GM19397 (cell line): ENCODE results near the gene VTA1.
"Not testable (repeated sequence)": the region's sequence is repeated elsewhere in the genome, so short reads cannot be mapped to it uniquely, and the experiment has no call there.

Source experiments
- ATAC-seq: cut with Tn5 transposase; IDR thresholded peaks from one replicate; pipeline ENCODE4 v1.9.1; 2021; ENCODE audit warnings: mild to moderate bottlenecking, moderate library complexity; ENCODE audit not compliant: unreplicated experiment

Gene VTA1

DNA sequence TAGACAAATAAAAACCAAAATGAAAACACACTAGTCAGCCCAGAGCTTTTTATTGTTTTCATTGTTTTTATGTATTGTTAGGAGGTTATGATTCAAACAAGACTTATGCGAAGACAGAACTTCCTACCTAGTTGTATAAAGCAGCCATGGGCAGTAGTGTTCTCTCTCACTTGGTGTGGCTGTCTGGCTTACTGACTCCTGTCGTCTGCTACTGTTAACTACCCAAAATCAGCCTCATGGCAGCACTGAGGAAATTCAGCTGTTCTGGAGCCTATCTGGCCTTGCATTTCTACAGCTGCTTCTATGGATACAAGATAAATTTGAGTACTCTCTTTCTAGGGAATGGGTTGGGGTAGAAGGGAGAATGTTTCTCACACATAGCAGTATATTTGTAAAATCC lies 20.4 kb downstream of the VTA1 start:
- no peak for ATAC-seq

DNA sequence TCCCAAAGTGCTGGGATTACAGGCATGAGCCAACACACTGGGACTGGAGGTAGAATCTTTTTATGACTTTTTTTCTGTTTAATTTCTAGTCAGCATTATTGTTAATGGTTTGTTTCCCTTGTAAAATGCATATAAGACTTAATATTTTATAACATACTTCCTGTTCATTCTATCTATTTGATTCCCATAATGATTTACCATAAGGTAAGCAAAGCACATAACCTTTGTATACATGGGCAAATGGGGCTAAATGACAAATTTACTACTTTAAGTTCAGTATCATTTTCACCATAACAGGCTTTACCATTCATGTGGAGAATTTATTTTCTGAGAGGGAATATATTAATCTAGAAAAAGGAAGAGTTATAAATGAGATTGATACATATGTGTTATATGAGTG lies 24.3 kb downstream of the VTA1 start:
- ATAC-seq = no peak

DNA sequence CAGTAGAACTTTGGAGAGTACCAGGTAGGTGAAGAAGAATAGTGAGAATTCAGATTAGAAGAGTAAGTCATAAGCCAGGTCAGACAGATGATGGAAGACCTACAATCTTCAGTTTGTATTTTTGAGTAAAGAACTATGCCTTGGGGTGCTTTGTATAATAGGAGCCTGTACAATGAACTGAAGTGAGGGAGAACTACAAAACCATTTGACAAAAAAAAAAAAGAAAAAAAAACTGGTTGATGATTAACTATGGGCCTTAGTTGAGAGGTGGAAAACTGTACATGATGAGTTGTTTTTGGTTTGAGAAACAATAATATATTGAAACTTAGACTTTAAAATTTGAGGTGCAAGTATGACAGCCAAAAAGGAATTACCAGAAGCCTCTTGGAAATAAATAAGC lies 25.7 kb downstream of the VTA1 start:
- no peak for ATAC-seq

DNA sequence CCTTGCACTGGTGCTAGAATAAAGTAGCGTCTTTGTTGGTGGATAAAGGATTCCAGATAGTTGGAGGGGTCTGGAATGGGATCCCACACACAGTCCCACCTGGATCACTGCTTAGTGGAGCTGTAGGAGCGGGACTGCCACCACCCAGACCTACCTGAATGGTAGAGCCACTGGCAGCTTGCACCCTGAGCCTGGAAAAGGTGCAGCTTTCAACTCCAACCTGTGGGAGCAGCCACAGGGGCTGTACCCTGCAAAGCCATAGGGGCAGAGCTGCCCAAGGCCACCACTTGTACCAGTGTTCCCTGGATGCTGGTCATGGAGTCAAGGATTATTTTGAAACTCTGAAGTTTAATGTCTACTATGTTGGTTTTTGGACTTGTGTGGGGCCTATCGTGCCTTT lies 26.9 kb downstream of the VTA1 start:
- ATAC-seq = no peak

DNA sequence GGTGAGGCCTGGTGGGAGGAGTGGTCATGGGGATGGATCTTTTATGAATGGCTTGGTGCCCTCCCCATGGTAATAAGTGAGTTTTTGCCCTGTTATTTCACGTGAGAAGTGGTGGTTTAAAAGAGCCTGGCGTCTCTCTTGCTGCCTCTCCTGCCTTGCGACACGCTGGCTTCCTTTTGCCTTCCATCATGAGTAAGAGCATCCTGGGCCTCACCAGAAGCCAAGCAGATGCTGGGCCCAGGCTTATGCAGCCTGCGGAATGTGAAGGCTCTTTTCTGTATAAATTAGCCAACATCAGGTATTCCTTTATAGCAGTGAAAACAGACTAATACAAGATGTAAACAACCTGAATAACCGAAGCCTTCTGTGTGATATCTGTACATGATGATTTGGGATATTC lies 27.6 kb downstream of the VTA1 start:
- ATAC-seq = no peak

DNA sequence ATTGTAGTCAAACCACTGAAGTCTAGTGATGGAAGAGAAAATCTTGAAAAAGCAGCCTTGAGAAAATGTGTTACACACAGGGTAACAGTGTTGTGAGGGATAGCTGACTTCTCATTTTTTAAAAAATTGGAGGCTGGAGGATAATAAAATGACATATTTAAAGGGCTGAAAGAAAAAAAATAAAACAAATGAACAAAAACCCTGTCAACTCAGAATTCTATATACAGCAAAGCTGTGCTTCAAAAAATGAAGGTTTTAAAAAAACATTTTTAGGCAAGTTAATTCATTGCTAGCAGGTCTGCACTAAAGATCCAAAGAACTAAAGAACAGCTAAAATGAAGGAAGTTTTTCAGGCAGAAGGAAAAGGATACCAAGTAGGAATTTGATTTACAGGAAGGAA lies 31.1 kb downstream of the VTA1 start:
- no peak for ATAC-seq

DNA sequence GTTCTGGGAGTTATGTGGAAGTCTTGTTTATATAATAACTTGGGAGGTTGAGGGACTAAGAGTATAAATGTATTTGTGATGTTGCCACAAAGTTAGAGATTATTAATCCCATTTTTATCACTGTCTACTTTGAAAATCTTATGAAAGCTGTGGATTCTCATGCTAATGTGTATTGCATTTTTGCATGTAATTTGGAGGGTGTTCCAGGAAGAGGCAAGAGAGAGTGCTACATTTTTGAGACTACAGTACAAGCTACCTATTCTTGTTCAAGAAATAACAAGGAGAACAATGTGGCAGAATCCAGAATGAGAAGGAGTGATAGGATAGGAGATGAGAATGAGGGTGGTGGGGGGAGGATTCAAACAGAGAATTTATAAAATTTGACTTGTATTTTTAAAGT lies 34.9 kb downstream of the VTA1 start:
- no peak for ATAC-seq

DNA sequence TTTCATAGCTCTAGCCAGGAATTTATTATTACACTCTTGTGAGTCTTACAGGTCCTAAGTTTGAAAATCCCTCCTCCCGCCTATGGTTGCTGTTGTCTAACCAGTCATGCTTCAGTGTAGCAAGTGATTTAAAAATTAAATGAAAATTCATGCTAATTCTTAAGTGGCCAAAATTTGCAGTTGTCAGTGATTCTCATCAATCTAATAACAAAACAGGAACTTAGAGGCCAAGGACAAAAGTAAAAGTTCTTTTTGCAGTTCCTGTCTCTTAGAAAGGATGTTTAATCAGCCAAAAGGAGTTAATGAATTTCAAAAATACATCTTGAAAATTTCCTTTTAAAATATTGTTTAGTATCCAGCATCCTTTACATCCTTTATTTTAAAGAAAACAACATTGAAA lies 36.3 kb downstream of the VTA1 start:
- no peak for ATAC-seq

DNA sequence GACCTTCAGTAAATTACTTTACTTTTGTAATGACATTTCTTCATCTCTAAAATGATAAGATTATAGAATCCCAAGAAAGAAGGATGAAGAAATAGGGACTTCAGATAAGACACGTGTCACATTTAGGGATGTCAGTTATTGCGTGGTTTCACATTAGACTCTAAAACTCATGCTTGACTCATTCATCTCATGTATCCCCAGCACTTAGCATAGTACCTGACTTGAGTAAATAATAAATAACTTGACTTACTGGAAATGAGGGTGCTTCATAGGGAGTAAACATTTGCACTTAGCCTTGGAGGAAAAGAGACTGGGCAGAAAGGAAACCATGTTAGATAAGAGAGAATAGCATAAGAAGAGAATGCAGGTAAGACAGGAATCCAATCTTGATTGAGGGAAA lies 37.2 kb downstream of the VTA1 start:
- ATAC-seq = no peak

DNA sequence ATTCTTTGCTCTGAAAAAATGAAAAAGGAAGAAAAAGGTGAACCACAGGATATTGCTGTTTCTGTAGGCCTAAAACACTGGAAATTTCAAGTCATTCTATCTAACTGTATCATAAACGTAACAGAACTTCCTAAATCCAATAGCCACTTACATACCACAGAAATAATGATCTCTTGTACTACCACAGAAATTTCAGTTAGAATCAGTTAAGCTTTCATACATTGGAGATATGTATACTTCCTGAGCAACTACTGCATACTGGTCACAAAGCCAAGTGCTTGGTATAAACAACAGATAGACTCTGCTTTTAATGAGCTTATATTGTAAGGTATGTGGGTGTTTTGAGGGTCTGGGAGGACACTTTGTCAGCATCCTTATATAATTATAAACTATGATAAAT lies 38.6 kb downstream of the VTA1 start:
- ATAC-seq = no peak

DNA sequence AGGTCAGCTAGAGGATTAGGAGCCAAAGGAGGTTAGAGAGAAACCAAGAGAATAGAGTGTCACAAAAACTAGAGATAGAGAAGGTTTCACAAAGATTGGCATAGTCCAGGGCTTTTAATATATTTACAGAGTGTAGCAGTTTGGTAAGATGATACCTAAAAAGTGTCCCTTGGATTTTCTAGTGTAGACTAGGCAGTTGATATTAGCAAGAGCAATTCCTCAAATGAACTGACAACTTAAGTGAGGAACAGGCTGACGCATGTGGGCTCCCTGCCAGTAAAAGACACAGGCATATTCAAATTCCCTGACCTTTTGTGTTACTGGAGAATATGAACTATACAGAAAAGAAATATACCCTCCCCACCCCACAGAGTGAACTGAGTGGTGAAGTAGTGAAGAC lies 40.1 kb downstream of the VTA1 start:
- no peak for ATAC-seq

DNA sequence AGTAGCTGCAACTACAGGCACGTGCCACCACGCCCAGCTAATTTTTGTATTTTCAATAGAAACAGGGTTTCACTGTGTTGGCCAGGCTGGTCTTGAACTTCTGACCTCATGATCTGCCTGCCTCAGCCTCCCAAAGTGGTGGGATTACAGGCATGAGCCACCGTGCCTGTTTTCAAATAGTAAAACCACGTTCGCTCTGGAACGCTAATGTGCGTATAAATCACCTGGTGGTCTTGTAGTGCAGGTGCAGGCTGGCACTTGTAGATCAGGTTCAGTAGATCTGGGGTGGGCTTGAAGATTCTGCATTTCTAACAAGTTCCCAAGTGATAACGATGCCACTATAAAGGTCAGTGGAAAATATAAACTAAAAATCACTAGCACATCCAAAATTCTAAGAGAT lies 41.3 kb downstream of the VTA1 start:
- not testable (repeated sequence) for ATAC-seq

DNA sequence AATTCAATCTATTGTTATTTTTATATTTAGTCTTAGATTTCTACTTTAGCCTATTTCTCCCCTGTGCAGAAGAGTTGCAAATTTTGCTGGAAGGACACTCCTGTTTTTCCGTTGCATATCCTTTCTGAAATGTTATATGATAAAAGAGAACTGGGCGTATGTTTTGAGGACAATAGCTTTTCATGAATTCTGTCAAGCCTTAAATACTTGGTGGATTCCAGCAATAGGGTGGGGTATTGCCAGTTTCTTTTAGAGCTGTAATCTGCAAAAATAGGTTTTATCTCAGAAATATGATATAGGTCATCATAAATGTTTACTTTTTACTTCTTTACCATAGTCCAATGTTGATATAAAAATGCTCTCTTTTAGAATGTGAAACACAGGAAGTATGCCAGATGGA lies 42.0 kb downstream of the VTA1 start:
- no peak for ATAC-seq

DNA sequence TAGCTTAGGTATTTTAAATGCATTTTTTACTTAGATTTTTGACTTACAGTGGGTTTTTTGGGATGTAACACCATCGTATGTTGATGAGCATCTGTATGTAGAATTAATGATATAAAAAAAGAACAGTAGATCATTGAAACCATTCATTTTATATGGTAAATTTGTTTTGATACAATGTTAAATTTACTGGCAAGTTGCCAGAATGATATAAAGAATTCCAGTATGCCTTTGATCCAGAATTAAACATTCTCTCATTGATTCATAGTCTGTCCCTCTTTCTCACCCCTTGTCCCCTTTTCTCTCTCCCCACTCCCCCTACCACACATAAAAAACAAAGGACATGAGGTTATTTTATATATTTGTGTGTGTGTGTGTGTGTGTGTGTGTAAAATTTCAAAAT lies 45.3 kb downstream of the VTA1 start:
- ATAC-seq = no peak

DNA sequence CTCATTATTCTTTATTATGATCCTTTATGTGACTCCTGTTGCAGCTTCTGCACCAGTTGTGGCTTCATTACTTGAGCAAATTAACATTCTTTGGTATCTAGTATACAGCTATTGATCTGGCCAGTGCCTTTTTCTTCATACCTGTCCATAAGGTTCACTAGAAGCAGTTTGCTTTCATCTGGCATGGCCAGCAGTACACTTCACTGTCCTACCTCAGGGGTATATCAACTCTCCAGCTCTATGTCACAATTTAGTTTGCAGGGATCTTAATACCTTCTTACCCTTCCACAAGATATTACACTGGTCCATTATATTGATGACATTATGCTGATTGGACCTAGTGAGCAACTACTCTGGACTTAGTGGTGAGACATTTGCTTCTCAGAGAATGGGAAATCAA lies 46.6 kb downstream of the VTA1 start:
- ATAC-seq = no peak

DNA sequence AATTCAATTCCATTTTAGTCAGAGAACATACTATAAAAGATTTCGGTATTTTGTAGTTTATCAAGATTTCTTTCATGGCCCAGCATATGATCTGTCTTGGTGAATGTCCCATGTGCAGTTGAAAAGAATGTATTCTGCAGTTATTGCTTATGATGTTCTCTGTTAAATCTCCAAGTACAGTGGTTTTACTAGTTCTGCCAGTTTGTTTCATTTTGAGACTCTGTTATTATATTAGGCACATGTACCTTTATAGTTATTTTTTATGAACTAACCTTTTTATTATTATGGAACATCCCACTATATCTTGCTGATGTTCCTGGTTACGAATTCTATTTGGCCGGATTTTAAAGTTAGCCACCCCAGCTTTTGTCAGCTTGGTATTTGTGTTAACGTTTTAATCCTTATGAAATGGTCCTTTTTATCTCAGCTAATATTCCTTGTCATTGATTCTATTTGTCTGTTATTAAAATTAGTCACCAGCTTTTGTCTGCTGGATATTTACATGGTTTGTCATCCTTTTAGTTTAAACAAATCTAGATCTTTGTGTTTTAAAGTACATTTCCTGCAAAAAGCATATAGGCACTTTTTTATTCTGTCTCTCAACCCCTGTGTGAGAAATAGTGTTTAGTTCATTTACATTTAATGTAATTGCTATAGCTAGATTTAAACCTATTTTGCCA lies 48.9 kb downstream of the VTA1 start:
- ATAC-seq = no peak

DNA sequence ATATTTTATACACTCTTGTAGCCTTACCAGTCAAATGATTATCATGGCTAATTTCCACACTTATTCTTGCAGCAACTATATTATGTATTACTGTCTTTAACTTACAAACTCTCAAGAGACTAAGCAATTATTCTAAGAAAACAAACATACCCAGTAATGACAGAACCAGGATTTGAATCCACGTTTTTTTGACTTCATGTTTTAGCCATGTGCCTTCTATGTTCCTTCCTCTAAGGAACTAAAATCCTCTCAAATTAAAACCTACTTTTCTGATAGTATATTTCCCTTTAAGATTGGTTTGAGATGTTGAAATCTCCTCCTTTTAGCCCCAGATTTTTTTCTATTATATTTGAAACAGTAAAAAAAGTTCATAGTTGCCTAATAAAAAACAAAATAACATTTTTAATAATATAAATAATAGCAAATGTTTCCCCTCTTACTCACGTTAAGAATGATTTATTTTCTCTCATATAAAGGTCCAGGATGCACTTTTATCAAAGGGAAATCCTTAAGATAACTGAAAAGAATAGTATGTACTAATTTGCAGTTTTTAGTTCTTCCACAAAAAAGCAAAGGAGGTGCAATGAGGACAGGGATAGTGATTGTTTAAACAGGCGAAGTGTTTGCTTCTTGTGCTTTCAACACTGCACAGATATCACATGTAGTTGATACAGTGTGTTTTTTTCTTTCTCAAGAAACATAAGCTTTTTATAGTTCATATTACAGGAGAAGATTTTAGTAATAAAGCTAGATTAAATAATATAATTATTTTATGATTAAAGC lies 54.0 kb downstream of the VTA1 start:
- no peak for ATAC-seq

DNA sequence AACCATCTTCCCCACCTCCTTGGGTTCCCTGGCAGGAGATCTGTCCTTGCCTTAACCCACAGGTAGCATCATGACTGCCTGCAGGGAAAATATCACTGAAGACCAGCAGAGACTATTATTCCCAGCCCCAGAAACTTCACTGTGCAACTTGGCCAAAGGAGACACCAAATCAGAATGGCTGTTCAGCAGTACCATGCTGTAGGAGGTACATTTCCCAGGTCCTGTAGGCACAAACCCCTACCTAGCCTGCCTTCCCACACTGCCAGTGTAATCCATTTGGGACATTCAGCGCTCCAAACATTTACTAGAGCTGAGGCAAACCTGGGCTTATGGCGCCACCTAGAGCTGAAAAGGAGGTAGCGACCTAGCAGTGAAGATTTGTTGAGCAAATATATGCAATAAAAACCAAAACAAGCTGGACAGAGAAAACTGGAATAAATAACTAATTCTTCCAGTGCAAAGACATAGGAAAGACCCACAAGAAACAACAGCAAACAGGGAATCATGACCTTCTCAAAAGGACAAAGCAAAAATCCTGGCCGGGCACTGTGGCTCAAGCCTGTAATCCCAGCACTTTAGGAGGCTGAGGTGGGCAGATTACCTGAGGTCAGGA lies 60.3 kb downstream of the VTA1 start:
- ATAC-seq = peak; percentile 60

DNA sequence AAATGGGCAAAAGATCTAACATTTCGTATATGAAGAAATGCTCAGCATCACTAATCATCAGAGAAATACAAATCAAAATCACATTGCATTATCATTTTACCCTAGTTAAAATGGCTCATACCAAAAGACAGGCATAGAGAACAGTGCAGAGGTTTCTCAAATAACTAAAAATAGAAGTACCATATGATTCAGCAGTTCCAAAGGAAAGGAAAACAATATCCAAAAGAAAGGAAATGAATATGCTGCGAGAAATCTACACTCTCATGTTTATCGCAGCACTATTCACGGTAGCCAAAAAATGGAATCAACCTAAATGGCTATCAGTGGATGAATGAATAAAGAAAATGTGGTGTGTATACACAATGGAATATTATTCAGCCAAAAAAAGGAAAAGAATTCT lies 63.5 kb downstream of the VTA1 start:
- ATAC-seq = no peak

DNA sequence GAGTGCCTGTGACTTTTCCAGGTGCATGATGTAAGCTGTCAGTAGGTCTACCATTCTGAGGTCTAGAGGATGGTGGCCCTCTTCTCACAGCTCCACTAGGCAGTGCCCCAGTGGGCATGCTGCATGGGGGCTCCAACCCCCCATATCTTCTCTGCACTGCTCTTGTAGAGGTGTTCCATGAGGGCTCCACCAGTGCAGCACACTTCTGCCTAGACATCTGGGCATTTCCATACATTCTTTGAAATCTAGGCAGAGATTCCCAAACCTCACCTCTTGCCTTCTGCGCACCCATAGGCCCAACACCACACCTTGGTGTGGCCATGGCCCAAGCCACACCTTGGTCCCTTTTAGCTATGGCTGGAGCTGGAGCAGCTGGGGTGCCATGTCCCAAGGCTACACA lies 66.3 kb downstream of the VTA1 start:
- no peak for ATAC-seq

DNA sequence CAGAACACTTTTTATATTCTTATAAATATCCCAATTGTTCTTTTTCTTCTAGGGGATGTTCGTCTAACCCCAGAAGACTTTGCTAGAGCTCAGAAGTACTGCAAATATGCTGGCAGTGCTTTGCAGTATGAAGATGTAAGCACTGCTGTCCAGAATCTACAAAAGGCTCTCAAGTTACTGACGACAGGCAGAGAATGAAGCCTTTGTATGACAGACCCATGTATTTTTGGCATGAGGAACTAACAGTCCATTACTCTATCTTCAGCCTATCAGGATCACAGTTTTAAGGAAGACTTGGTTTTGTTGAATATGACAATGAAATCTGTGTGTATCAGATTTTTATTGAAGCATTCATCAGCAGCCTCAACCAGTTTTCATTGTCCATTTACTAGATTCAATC lies 71.4 kb downstream of the VTA1 start:
- ATAC-seq = no peak

DNA sequence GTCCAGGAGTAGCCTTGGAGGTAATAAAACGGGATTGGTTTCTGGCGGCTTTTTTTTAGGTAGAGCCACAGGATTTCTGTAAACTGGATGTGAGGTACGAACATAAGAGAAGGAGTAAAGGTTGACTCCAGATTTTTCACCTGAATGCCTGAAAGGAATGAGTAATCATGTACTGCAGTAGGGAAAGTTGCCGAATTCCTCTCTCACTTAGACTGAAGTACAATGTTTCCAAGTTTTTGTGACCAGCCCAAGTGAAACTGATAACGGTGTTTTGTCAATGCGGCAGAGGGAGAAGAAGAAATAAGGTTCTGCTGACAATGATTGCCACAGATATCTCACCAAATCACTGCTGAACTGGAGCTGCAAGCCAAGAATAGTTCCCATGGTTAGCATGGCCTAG lies 75.0 kb downstream of the VTA1 start:
- no peak for ATAC-seq
